ENCODE measurements around the gene CHPT1.
"Not testable (repeated sequence)": the region's sequence is repeated elsewhere in the genome, so short reads cannot be mapped to it uniquely, and the experiment has no call there.

CHPT1 gene

GRCh38 chr12:101681627-101682026 is 15.8 kb upstream of the CHPT1 start:
- not testable (repeated sequence) for DNase-seq (ENCODE audit: low spot score)

- DNase-seq (ENCODE audit: low spot score), result no peak
Observed at GRCh38 chr12:101685092-101685491, 12.3 kb upstream of the CHPT1 start.

- DNase-seq (ENCODE audit: low spot score), result no peak
Observed at GRCh38 chr12:101686176-101686575, 11.3 kb upstream of the CHPT1 start.

- DNase-seq (ENCODE audit: low spot score), result no peak
Observed at GRCh38 chr12:101690544-101691098, 6.8 kb upstream of the CHPT1 start.

- DNase-seq (ENCODE audit: low spot score), result no peak
Observed at GRCh38 chr12:101691503-101692096, 5.8 kb upstream of the CHPT1 start.

GRCh38 chr12:101694297-101694848 is 3.1 kb upstream of the CHPT1 start:
- DNase-seq (ENCODE audit: low spot score), result no peak

GRCh38 chr12:101694986-101695385 is 2.5 kb upstream of the CHPT1 start:
- DNase-seq (ENCODE audit: low spot score), result no peak

- no peak for DNase-seq (ENCODE audit: low spot score)
Observed at GRCh38 chr12:101695706-101696105, 1.7 kb upstream of the CHPT1 start.

- DNase-seq (ENCODE audit: low spot score), result peak; percentile 50
Observed at GRCh38 chr12:101696251-101697196, 916 bp upstream of the CHPT1 start.

GRCh38 chr12:101697930-101698799 is 725 bp downstream of the CHPT1 start:
- DNase-seq (ENCODE audit: low spot score), result peak; percentile 37

GRCh38 chr12:101698800-101699347 is 1.4 kb downstream of the CHPT1 start:
- no peak for DNase-seq (ENCODE audit: low spot score)

GRCh38 chr12:101700299-101700820 is 2.9 kb downstream of the CHPT1 start:
- DNase-seq (ENCODE audit: low spot score), result no peak

GRCh38 chr12:101703487-101703886 is 6.0 kb downstream of the CHPT1 start:
- no peak for DNase-seq (ENCODE audit: low spot score)

GRCh38 chr12:101706403-101706802 is 9.0 kb downstream of the CHPT1 start:
- DNase-seq (ENCODE audit: low spot score), result no peak

GRCh38 chr12:101707131-101707782 is 9.8 kb downstream of the CHPT1 start:
- DNase-seq (ENCODE audit: low spot score), result no peak

GRCh38 chr12:101710288-101710687 is 12.8 kb downstream of the CHPT1 start:
- DNase-seq (ENCODE audit: low spot score), result no peak

- no peak for DNase-seq (ENCODE audit: low spot score)
Observed at GRCh38 chr12:101713059-101713682, 15.7 kb downstream of the CHPT1 start.

- no peak for DNase-seq (ENCODE audit: low spot score)
Observed at GRCh38 chr12:101713930-101714329, 16.5 kb downstream of the CHPT1 start.

GRCh38 chr12:101714877-101715444 is 17.5 kb downstream of the CHPT1 start:
- DNase-seq (ENCODE audit: low spot score), result no peak

All from SK-N-DZ (cell line).